GM11168 (cell line): ENCODE data around the gene MUS81.
"Not testable (repeated sequence)": the region's sequence is repeated elsewhere in the genome, so short reads cannot be mapped to it uniquely, and the experiment has no call there.

Experiments used
- in situ Hi-C: fragments of 300-500 bp; cut with MboI; formaldehyde crosslinking; loops from one replicate; pipeline ENCODE4 v1.12.0; 2022; ENCODE audit warnings: low sequenced_read_pairs; ENCODE audit not compliant: unreplicated experiment

The MUS81 gene

DNA sequence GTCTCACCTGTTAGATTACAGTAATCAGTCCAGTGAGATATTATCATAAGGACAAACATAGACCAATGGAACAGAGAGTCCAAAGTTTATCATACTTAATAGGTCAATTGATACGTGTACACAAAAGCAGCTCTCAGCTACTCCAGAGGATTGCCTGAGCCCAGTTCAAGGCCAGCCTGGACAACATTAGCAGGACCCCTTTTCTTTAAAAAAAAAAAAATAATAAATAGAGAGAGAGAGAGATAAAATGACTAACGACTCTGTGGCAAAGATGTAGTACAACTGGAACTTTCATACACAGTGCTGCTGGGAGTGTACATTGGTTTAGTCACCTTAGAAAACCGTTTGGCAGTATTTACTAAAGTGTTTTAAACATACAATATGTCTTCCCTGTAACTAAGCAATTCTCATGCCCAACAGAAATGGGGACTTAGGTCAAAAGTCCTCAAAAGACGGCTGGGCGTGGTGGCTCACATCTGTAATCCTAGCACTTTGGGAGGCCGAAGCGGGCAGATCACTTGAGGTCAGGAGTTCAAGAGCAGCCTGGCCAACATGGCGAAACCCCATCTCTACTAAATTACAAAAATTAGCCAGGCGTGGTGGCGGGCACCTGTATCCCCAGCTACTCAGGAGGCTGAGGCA is 15.9 kb upstream of the MUS81 start:
- in situ Hi-C loops = no loop called here

DNA sequence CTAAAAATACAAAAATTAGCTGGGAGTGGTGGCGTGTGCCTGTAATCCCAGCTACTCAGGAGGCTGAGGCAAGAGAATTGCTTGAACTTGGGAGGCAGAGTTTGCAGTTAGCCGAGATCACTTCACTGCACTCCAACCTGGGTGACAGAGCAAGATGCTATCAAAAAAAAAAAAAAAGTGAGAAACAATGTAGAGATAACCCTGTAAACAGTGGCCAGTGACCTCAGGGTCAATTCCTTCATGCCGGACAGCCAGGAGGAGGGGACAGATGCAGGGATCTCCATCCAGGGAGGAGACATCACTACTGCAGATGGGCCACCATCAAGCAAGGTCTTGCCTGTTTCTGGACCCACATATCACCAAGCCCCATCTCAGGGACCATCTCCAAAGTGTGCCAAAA is 12.5 kb upstream of the MUS81 start:
- in situ Hi-C loops = no loop called here

GRCh38 chr11:65848693-65849092 is 11.5 kb upstream of the MUS81 start:
- in situ Hi-C loops = not testable (repeated sequence)

DNA sequence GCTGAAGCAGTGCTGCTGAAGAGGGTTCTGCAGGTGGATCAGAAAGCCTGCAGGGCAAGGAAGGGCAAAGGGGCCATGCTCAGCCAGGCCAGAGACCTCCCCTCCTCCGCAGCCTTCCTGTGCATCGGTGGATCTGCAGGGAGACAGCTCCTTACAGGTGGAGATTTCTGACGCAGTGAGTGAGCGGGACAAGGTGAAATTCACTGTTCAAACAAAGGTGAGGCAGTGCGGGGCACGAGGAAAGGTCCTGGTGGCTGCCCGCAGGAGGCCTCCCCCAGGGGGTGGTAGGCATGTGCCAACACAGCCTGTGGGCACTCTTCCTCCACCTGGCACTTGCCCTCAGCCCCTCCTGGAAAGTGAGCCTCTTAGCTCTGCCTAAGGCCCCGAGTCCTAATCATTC is 10.9 kb upstream of the MUS81 start:
- in situ Hi-C loops = no loop called here

GRCh38 chr11:65849771-65850216 is 10.4 kb upstream of the MUS81 start:
- in situ Hi-C loops = no loop called here

DNA sequence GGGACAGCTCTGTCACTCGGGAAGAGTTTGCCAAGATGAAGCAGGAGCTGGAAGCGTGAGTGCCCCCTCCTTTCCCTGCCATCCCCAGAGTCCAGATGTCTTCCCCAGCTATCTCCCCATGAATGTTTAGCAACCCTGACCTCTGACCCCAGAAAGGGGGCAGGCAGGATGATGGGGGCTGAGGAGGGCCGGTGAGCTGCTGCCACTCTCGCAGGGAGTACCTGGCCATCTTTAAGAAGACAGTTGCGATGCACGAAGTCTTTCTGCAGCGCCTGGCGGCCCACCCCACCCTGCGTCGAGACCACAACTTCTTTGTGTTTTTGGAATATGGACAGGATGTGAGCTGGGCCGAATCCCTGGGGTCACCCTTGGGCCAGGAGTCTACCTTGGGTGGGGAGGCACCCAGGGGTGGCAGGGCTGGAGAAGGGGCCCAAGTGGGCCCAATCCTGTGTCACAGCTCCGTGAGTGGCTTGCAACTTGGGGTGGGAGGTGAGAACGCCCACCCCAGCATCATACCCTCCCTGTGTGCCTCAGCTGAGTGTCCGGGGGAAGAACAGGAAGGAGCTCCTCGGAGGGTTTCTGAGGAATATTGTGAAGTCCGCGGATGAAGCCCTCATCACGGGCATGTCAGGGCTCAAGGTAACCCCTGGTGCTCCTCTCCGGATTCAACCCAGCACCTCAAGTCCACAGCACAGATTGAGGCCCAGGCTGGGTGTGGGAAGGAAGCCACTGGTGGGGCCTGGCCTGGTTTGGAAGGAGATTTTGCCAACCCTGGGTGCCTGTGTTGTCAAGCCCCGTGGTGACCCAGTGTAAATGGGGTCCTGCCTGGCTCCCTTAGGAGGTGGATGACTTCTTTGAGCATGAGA is 9.8 kb upstream of the MUS81 start:
- in situ Hi-C loops = no loop called here

GRCh38 chr11:65851083-65851579 is 9.1 kb upstream of the MUS81 start:
- in situ Hi-C loops = no loop called here

- in situ Hi-C loops = no loop called here
Observed at GRCh38 chr11:65851811-65852507, 8.3 kb upstream of the MUS81 start.

- in situ Hi-C loops = no loop called here
Observed at GRCh38 chr11:65852508-65853245, 7.6 kb upstream of the MUS81 start.

DNA sequence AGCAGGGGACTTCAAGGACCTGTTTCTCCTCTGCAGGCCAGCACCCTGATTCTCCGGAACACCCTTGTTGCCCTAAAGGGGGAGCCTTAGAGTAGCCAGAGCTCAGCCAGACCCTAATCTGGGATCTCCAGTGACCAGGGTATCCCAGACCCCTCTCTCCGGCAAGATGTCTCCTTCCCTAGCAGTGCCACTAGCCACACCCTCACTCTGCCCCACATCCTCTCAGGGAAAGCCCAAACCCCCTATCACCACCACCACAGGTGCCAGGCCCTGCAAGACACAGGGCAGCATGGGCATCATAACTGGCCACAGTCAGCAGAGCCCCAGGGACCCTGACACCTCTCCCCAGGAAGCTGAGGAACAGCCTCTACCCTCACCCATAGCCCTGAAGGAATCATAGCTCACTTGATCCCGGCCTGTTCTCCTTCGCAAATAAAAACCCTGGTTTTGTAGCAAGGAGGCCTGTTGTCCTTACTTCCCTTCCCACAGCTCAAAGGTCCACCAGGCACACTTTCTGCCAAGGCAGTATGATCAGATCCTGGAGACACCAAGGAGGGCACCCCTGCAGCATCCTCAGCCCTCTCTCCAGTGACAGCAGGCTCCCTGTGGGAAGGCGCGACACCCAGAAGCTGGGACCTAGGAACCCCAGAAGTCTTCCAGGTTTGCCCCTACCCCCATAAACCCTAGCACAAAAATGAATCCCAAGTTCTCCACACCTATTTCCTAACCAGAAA is 6.8 kb upstream of the MUS81 start:
- in situ Hi-C loops = no loop called here

DNA sequence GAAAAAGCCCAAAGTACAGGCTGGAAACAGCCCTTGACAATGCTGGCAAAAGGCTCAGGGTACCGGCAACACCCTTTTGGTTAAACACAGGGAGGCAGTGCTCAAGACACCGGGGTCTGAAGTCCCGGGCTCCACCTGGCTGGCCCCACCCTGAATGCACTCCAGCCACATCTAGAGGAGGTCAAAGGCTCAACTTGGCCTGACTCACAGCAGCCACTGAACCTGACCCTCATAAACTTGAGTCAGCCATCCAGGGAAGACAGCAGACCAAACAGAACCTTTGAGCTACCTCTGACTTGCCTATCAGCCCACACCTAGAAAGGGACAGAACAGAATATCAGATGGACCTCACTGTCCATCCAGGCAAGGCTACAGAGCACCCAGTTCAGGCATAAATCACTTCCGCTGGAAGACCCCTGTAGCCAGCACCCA is 6.1 kb upstream of the MUS81 start:
- in situ Hi-C loops = no loop called here

DNA sequence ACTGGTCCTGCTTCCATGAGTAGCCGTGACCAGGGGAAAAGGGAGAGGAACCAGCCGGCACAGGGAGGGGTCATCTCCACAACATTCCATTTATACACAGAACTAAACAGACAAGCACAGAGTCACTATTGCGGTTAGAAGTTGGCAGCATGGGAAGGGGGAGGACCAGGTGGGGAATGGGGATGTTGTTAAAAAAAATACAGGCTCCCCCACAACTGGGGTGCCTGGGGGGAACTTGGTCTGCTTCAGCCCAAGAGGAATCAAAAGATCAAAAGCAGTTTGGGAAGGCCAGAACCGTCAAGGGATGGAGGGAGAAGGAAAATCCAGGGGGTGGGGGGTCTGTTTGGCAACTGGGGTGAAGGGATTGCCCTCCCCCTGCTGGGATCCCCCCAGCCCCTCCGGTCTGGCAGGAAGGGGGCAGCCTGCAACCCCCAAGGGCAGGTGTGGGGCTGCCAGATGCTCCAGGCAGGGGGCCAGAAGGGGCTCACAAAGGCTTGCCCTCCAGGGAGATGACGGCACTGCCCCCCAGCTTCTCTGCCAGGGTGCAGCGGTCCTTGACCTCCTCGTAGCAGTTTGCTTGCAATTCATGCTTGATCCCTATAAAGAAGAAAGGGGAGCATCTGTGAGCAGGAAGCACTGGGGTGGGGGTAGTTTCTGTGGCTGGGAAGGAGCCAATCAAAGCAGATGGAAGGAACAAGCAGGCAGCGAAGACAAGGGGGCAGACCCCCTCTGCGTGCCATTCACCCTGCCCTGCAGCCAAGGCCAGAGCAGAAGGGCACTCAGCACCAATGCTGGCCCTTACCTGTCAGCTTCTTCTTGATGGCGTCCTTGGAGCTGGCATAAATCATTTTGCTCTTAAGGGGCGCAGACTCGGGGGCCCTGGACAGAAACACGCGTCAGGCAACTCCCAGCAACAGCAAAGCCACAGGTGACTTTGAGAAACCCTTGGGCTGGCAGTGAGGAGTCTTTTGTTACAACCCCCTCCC is 5.1 kb upstream of the MUS81 start:
- in situ Hi-C loops = no loop called here

DNA sequence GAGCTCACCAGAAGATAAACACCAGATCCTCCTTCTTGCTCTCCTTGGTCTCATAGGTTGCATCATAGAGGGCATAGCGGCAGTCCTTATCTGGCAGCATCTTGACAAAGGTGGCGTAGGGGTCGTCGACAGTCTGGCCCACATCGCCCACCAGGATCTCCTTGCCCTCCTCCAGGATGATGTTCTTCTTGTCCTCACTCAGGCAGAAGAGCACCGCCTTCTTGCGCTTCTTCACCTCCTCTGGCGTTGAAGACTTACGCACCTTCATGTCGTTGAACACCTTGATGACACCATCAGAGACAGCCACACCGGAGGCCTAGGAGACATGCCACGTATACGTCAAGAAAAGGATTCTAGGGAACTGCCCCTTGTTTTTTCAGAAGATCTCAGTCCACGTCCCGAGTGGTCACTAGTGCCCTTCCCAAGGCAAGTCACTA is 4.3 kb upstream of the MUS81 start:
- in situ Hi-C loops = no loop called here

GRCh38 chr11:65856689-65857499 is 3.3 kb upstream of the MUS81 start:
- in situ Hi-C loops = no loop called here

DNA sequence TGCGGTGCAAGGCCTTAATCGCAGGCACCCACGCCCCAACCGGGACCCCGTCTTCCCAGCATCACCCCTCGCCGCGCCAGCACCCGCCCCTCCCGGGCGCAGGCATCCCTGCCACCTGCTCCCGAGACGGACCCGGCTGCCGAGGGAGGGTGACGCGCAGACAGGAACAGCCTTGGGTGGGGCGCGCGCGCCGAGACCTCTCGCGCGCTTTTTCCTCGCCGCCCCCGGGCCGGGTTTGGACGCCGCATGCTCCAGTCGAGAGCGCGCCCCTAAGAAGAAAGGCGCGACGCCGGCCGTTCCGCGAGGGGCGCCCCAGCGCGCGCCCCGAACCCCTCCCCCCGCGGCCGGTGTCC is 2.8 kb upstream of the MUS81 start:
- in situ Hi-C loops = no loop called here

- in situ Hi-C loops = no loop called here
Observed at GRCh38 chr11:65857853-65858680, 2.2 kb upstream of the MUS81 start, which contains the start of gene CFL1. CFL1 (minus strand) TSS chr11:65858180; CDS start chr11:65858099, 81 bp downstream.

- in situ Hi-C loops = no loop called here
Observed at GRCh38 chr11:65858681-65859087, 1.5 kb upstream of the MUS81 start.
